T47D (cell line): ENCODE results near the gene KREMEN2.

Experiments
- DNase-seq, 2 experiments: peaks; one replicate each; pipeline versions ENCODE4 v3.0.0 to v3.0.0-alpha.2; 2011 to 2012; ENCODE audit warnings: low read depth in 1 of 2, low spot score in 1 of 2
- JUND ChIP-seq: IDR thresholded peaks from 2 replicates; pipeline ENCODE4 v1.6.1; 2012; ENCODE audit warnings: low read depth
- in situ Hi-C: cut with HindIII; loops from 2 replicates; pipeline ENCODE4 v1.10.0; 2016; ENCODE audit warnings: low sequenced_read_pairs, low pct_unique_long_range_greater_than_20kb

KREMEN2 gene

DNA sequence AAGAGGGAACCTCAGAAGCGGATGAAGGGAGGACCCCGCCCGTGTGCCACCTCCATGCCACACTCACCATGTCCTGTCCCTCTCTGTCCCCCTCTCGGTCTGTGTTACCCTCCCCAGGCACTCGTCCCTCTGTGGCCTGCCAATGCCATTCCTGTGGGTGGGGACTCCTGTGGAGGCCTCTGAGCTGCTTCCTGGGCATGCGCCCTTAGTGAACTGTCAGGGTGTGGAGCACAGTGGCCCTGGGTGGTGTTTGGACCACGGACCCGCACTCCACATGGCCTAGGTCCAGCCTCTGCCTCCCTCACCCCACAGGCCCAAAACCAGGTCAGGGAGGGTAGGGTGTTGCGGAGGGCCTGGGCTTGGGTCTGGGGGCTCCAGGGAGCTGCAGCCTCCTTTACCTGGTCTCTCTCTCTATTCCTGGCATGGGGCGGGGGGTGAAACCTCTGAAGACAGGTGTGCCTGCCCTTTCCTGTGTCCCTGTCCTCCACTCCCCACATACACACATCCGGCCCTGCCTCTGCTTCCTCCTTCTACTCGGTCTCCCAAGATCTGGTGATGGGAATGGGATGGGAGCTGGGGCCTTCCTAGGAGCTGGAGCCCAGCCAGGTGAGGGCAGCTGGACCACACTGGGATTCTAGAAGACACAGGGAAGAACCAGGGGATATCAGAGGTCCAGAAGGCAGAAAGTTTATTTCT lies 27.6 kb downstream of the KREMEN2 start:
- DNase-seq, result no peak
- in situ Hi-C loops, result no loop called here
- TF ChIP-seq JUND, result no peak

GRCh38 chr16:2992383-2993081 lies 28.5 kb downstream of the KREMEN2 start:
- DNase-seq, result no peak
- in situ Hi-C loops, result no loop called here
- no peak for TF ChIP-seq JUND

- no peak for DNase-seq
- in situ Hi-C loops, result no loop called here
- TF ChIP-seq JUND, result no peak
These were observed 32.2 kb downstream of the KREMEN2 start for GRCh38 chr16:2996298-2996697.

DNA sequence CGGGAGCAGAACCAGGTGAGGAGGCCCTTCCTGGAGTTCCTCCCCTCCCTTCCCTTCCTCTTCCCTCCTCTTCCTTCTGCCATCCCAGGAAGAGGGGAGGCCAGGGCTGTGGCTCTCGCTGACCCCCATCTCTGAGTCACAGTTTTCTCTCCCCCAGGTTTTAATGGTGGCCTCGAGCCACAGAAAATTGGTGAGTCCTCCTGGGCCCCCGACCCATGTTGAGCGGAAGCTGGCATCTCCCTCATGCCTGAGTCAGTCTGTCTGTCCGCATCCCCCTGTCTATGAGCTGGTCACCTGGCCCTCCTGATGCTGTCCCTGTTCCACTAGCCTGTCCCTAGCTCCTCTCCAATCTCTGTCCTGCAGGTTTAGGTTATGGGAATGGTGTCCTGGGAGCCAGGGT lies 35.9 kb downstream of the KREMEN2 start:
- DNase-seq, result no peak
- in situ Hi-C loops, result no loop called here
- TF ChIP-seq JUND, result no peak

DNA sequence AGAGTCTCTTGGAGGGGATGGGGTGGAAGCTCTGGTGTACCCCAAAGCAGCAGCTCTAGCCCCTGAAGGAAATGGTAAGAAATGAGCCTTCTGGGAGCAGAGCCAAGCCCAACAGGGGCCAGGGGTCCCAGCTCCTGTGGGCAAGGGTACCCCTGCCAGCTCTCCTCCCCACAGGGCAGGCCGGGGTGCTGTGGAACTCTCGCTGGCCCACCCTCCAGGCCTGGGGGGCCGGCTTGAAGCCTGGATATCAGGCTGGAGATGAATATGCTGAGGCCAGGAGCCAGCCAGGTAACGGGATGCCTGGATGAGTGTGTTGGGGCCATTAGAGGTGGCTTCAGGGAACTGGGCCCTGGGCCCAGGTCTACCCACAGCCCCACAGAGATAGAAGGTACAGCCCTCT lies 36.5 kb downstream of the KREMEN2 start:
- no peak for DNase-seq
- no peak for TF ChIP-seq JUND
- in situ Hi-C loops, result no loop called here

GRCh38 chr16:3001316-3001715 lies 37.2 kb downstream of the KREMEN2 start:
- no peak for DNase-seq
- TF ChIP-seq JUND, result no peak
- in situ Hi-C loops, result no loop called here

DNA sequence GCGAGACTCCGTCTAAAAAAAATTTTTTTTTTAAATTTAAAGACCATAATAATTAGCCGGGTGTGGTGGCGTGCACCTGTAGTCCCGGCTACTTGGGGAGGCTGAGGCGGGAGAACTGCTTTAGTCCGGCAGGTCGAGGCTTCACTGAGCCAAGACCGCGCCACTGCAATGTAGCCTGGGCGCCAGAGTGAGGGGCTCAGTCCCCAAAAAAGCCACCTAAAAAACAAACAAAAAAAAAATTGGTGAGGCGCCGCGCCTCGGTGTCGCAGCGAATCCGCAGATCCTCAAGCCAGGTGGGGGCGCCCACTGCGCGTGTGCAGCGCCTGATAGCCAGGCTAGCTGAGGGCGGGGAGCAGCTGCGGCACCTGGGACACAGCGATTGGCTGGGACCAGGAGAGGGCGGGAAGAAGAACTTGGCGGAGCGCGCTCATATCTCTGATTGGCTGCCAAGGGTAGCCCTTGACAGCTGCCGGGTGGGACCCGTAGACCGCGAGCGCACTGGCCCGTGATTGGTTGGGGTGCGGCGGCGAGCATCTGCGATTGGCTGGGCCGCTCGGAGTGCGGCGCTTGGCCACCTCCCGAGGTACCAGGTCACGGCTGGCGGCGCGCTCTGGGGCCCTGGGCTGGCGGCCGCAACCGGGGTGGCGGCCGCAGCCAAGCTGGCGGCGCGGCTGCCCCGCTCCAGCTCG lies 39.7 kb downstream of the KREMEN2 start:
- in situ Hi-C loops, result no loop called here
- DNase-seq, result peak; percentile 97 to 99
- TF ChIP-seq JUND, result no peak

- TF ChIP-seq JUND, result no peak
- DNase-seq, result peak in 1 of 2 experiments; percentile 37
- in situ Hi-C loops, result no loop called here
These were observed 40.2 kb downstream of the KREMEN2 start for GRCh38 chr16:3004319-3004718.

DNA sequence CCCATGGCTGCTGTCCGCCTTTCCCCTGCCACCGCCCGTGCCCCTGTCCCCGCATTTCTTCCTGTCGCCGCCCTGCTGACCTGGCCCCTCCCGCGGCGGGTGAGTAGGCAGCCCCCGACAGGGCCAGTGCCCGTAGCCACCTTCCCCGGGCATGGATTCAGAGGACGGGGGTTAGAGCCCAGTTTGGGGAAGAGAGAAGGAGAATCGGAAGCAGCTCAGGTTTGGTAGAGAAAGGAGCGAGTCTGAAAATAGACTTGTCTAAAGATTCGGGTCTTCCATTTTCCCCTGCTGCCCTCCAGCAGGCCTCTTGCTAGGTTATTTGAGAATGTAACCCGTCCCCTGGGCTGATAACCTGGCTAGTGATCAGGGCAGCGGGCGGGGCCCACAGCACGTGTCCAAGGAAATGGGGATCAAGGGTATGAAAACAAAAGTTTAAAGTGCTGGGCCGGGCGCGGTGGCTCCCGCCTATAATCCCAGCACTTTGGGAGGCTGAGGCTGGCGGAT lies 40.8 kb downstream of the KREMEN2 start:
- in situ Hi-C loops, result no loop called here
- TF ChIP-seq JUND, result no peak
- no peak for DNase-seq

DNA sequence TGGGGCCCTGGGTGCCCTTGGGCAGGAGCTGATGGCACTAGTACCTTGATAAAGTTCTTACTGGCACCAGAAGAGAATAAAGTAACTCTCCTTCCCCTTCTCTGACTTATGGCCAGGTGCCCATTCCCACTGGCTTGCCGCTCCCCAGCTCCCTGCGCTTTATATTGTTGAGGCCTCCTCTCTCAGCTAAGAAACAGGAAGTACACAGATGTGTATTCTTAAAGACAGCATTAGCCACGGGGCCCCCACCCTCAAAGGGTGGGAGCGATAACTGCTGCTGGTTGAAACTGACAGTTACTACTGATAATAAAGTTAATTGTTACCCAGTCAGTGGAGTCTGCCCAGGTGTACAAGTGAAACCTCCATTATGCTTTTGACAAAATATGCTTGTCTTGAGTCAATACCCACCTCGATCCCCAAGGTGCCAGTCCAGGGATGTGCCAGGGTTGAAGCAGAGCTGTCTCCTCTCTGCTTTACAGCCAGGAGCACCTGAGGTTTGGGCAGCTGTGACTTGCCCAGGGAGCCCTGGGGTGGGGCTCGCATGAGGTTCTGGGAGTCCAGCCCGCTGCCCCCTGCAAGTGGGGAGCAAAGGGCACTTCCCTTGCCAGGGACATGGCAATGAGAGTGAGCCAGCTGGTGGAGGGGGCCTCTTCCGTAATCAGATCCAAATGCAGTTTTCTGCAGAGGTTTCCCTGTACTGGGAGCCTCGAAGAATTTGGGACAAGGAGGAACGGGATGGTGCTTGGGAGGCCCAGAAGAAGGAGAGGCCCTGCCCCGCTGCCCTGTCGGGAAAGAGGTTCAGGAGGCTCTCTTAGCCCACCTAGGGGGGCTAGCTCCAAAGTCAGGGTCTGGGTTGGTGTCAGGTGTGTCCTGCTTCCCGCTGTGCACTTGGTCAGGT lies 43.2 kb downstream of the KREMEN2 start:
- no peak for TF ChIP-seq JUND
- in situ Hi-C loops, result no loop called here
- no peak for DNase-seq

GRCh38 chr16:3007957-3008689 lies 44.0 kb downstream of the KREMEN2 start:
- no peak for DNase-seq
- in situ Hi-C loops, result no loop called here
- no peak for TF ChIP-seq JUND

DNA sequence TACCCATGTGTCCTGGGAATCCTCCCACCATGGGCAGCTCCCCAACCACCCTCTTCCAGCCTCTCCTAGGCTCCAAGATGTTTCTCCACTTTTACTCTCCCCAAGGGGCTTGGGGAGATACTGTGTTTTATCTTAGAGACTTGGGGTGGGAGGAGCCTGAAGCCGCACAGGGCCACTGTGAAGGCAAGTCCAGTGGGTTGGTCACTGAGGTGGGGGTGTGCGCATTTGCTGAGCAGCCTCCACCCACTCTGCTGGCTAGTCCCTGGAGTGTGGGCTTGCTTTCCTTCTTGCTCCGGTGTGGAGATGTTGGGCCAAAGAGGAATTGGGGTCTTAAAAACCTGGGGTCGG lies 44.6 kb downstream of the KREMEN2 start:
- in situ Hi-C loops, result no loop called here
- no peak for TF ChIP-seq JUND
- DNase-seq, result no peak
